Esophagus squamous epithelium (tissue), 5 donors: ENCODE data around the gene THRSP. TPM values are rescaled to one million over a fixed set of nuclear protein-coding genes. Genes with fewer than 3 reads are reported as not detected.

Experiments
- DNase-seq: peaks from one replicate; lab custom pipeline; 2025; lab: John Stamatoyannopoulos, UW
- H3K27ac ChIP-seq, 4 donors: fragments of 200-600 bp; sonication (generic); one replicate each; pipeline ENCODE4 v1.5.1; 2016 to 2019; ENCODE audit warnings: mild to moderate bottlenecking in 1 of 4
- H3K27me3 ChIP-seq, 4 donors: fragments of 200-600 bp; sonication (generic); 1 replicate in 3 of 4; 2 replicates in 1 of 4; pipeline versions ENCODE4 v1.5.1 to v1.6.0; 2017 to 2021; ENCODE audit warnings: antibody characterized with exemption in 1 of 4
- H3K36me3 ChIP-seq, 3 donors: fragments of 200-600 bp; sonication (generic); one replicate each; pipeline ENCODE4 v1.5.1; 2016 to 2019
- H3K4me1 ChIP-seq, 3 donors: fragments of 200-600 bp; sonication (generic); one replicate each; pipeline ENCODE4 v1.5.1; 2017 to 2019
- H3K4me3 ChIP-seq, 4 donors: fragments of 200-600 bp; sonication (generic); 1 replicate in 3 of 4; 2 replicates in 1 of 4; pipeline ENCODE4 v1.5.1; 2016 to 2019; ENCODE audit warnings: mild to moderate bottlenecking in 2 of 4, moderate library complexity in 1 of 4
- H3K9me3 ChIP-seq, 3 donors: fragments of 200-600 bp; sonication (generic); one replicate each; pipeline ENCODE4 v1.5.1; 2016 to 2019
- CTCF ChIP-seq, 6 experiments: fragments of 450-650 bp in 4 of 6; fragments of 200-600 bp in 2 of 6; sonication (generic) in 2 of 6; IDR thresholded peaks; one replicate each; pipeline ENCODE4 v1.5.1; 2016 to 2019; ENCODE audit warnings: antibody characterized with exemption in 6 of 6, mild to moderate bottlenecking in 4 of 6, moderate library complexity in 4 of 6
- POLR2A ChIP-seq, 4 donors: fragments of 450-650 bp; IDR thresholded peaks; one replicate each; pipeline ENCODE4 v1.6.1; 2017; ENCODE audit warnings: antibody characterized with exemption in 4 of 4, mild to moderate bottlenecking in 4 of 4, moderate library complexity in 3 of 4
- WGBS, 2 donors: methylation state at CpG; one replicate each; pipeline ENCODE4 v1.1.5; 2018; 5-methylcytosine and 5-hydroxymethylcytosine counted together
- intact Hi-C: fragments of 100-400 bp; cut with DNase I; formaldehyde crosslinking; loops from one replicate; pipeline ENCODE4 v1.15.0; 2022
- total RNA-seq, 4 donors: library from RNA; depleted of rRNA; stranded (reverse); fragments of >200 nt; gene quantifications; one replicate each; pipeline ENCODE4 v1.1.0, GENCODE V29; 2016
- donor health status: DM: yes; HTN: yes; CAD: no.

THRSP gene
- total RNA-seq, 4 donors from 2014 or later, result not detected

- intact Hi-C loops, result no loop called here
- peaks cover 0 to 61% (median 8%) of the 10 kb centered on the region in 3 donors for H3K36me3 ChIP-seq
- 87 to 89% methylated on average over 4 of the region's 4 CpGs for WGBS, 2 donors
These were observed 4.0 kb downstream of the THRSP start for GRCh38 chr11:78067704-78068103.

GRCh38 chr11:78069465-78069864, 5.8 kb downstream of the THRSP start:
- H3K4me1 ChIP-seq, result peaks cover 0 to 5% (median 0%) of the 10 kb centered on the region in 3 donors
- TF ChIP-seq CTCF (IDR thresholded peaks at IDR 0.05), result no peak
- TF ChIP-seq POLR2A (IDR thresholded peaks at IDR 0.05), result no peak
- H3K27me3 ChIP-seq, result no peaks in the 10 kb centered on the region
- H3K36me3 ChIP-seq, result peaks cover 0 to 69% (median 8%) of the 10 kb centered on the region in 3 donors
- no peak overlapping the region for H3K4me3 ChIP-seq
- intact Hi-C loops, result no loop called here
- no peaks in the 10 kb centered on the region for H3K9me3 ChIP-seq
- DNase-seq, result no peak
- 61 to 65% methylated on average over 2 of the region's 2 CpGs for WGBS, 2 donors
- no peak overlapping the region for H3K27ac ChIP-seq

More at GRCh38 chr11:78067704-78068103, 4.0 kb downstream of the THRSP start:
- Histone ChIP-seq H3K27me3 (no peaks in the 10 kb centered on the region), H3K9me3 (no peaks in the 10 kb centered on the region), H3K27ac (no peak overlapping the region), H3K4me3 (no peak overlapping the region), H3K4me1 (no peaks in the 10 kb centered on the region)
- no peak for TF ChIP-seq POLR2A (IDR thresholded peaks at IDR 0.05)
- TF ChIP-seq CTCF (IDR thresholded peaks at IDR 0.05), result no peak
- no peak for DNase-seq

GRCh38 chr11:78070621-78071020, 7.0 kb downstream of the THRSP start:
- peaks cover 0 to 72% (median 8%) of the 10 kb centered on the region in 3 donors for H3K36me3 ChIP-seq
- H3K27me3 ChIP-seq, result no peaks in the 10 kb centered on the region
- peaks cover 0 to 17% (median 0%) of the 10 kb centered on the region in 3 donors for H3K4me1 ChIP-seq
- DNase-seq, result no peak
- no peak overlapping the region for H3K4me3 ChIP-seq
- no peak overlapping the region for H3K27ac ChIP-seq
- TF ChIP-seq POLR2A (IDR thresholded peaks at IDR 0.05) (no peak), CTCF (IDR thresholded peaks at IDR 0.05) (no peak)
- 61% methylated on average over 2 of the region's 2 CpGs for WGBS, 2 donors
- no peaks in the 10 kb centered on the region for H3K9me3 ChIP-seq
- intact Hi-C loops, result no loop called here

GRCh38 chr11:78071717-78072116, 8.1 kb downstream of the THRSP start:
- TF ChIP-seq POLR2A (IDR thresholded peaks at IDR 0.05) (no peak), CTCF (IDR thresholded peaks at IDR 0.05) (no peak)
- no peaks in the 10 kb centered on the region for H3K27me3 ChIP-seq
- intact Hi-C loops, result no loop called here
- no peak for DNase-seq
- H3K27ac ChIP-seq, result no peak overlapping the region
- peaks cover 0 to 72% (median 8%) of the 10 kb centered on the region in 3 donors for H3K36me3 ChIP-seq
- 59 to 69% methylated on average over 3 of the region's 3 CpGs for WGBS, 2 donors
- H3K9me3 ChIP-seq, result no peaks in the 10 kb centered on the region
- H3K4me1 ChIP-seq, result peaks cover 3 to 28% (median 5%) of the 10 kb centered on the region in 3 donors
- H3K4me3 ChIP-seq, result no peak overlapping the region

- Histone ChIP-seq H3K27ac (no peak overlapping the region), H3K4me3 (no peak overlapping the region), H3K27me3 (no peaks in the 10 kb centered on the region), H3K36me3 (peaks cover 0 to 65% (median 8%) of the 10 kb centered on the region in 3 donors), H3K4me1 (peaks cover 6 to 35% (median 11%) of the 10 kb centered on the region in 3 donors), H3K9me3 (no peaks in the 10 kb centered on the region)
- DNase-seq, result no peak
- TF ChIP-seq POLR2A (IDR thresholded peaks at IDR 0.05) (no peak), CTCF (IDR thresholded peaks at IDR 0.05) (no peak)
- intact Hi-C loops, result no loop called here
- 96 to 100% methylated on average over 4 of the region's 4 CpGs for WGBS, 2 donors
These were observed 8.8 kb downstream of the THRSP start for GRCh38 chr11:78072455-78072854.
